ENCODE data around the gene MIOX. TPM values are rescaled to one million over a fixed set of nuclear protein-coding genes. Genes with fewer than 3 reads are reported as not detected.
A peak's percentile ranks its signal among the peaks of the same experiment; 100 is the strongest.

The MIOX gene
- total RNA-seq, 1 donor from 2014 or later = not detected

DNA sequence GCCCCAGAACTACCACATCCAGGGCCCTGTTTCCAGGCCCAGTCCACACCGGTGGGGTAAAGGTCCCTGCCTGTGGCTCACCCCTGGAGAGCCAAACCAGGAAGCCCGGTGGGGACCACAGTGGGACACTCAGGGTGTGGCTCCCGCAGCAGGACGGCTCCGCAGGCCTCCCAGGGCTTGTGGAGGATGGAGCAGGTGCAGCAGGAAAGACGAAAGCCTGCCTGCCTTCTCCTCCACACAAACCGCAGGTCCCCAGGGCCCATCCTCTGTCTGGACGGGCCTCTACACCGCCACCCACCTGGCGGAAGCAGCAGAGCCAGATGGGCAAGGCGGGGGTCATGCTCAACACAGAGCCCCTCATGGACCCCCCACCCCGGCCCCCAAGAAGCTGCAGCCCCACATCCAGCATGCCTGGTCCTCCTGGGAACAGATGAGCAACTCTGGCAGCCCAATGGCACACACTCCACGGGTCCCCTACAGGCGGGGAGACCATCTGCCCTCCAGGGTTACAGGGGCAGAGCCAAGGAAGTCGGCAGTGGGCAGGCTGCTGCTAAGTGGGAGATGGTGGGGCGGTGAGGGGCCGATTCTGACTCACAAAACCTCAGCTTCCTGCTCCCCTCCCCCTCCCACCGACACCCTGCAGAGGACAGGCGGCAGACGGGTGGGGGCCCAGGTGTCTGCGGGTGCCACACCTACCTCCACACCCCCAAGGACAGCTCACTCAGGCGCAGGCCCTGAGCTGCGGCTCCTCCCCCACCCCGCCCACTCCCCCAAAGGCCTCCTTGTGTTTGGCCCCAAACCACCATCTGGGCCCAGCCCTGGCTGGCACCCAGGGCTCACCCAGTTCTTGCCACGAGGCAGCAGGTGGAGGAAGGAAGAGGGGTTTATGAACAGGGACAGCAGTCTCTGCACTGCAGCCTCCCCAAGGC is 17.0 kb upstream of the MIOX start:
- ATAC-seq (peak; percentile 21), DNase-seq (peak; percentile 64)
- intact Hi-C loops (cut with micrococcal nuclease) = no loop called here

DNA sequence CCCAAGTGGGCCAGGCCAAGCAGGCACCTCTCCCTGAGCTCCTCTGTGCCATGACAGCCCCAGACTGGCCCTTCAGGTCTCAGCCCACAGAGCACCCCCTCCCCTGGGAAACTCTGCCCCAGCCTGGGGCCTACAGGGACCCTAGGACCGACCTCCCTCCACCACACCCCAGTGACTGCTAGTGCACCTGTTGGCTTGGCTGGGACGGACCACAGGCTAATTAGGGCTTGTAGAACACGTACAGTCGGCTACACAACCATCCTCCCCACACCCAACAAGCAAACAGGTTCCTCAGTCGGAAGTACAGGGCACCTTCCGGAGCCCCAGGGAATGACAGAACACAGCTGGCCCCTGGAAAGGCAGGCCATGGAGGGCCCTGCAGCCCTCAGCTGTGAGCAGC is 16.2 kb upstream of the MIOX start:
- intact Hi-C loops (cut with micrococcal nuclease) = no loop called here
- DNase-seq (no peak), ATAC-seq (no peak)

DNA sequence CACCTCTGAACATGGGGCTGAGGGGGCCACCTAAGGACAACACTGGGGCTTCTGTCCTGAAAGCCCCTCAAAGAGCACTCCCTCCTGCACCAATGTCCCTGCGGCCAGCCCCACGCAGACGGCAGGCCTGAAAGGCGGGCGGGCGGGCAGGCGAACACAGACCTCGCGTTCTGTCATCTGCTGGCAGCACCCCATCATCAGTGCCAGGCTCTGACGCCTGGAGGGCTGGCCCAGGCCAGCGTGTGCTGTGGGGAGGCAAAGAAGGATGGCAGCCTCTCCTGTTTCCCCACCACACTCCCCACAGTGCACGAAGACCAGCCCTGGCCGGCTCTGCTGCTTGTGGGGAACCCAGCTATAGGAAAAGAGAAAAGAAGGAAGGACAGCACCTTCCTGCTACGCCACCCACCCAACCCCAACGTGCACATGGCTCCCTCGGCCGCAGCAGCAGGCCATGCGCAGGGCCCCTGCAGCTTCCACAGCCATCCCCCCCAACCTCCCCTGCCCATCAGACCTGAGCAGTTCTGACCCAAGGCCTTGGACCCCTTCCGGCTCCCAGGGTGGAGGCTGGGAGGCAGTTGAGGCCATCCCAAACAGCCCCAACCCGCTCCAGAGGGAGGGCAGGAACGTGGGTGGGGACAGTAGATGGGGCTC is 15.3 kb upstream of the MIOX start:
- DNase-seq (no peak), ATAC-seq (no peak)
- intact Hi-C loops (cut with micrococcal nuclease) = no loop called here

GRCh38 chr22:50471962-50472361 is 14.7 kb upstream of the MIOX start:
- ATAC-seq (no peak), DNase-seq (no peak)
- intact Hi-C loops (cut with micrococcal nuclease) = no loop called here

- ATAC-seq = no peak
- intact Hi-C loops (cut with micrococcal nuclease) = no loop called here
- no peak for DNase-seq
Observed at GRCh38 chr22:50473088-50473487, 13.6 kb upstream of the MIOX start.

- intact Hi-C loops (cut with micrococcal nuclease) = no loop called here
- peak; percentile 16 for ATAC-seq
Observed at GRCh38 chr22:50473855-50474671, 12.6 kb upstream of the MIOX start.

DNA sequence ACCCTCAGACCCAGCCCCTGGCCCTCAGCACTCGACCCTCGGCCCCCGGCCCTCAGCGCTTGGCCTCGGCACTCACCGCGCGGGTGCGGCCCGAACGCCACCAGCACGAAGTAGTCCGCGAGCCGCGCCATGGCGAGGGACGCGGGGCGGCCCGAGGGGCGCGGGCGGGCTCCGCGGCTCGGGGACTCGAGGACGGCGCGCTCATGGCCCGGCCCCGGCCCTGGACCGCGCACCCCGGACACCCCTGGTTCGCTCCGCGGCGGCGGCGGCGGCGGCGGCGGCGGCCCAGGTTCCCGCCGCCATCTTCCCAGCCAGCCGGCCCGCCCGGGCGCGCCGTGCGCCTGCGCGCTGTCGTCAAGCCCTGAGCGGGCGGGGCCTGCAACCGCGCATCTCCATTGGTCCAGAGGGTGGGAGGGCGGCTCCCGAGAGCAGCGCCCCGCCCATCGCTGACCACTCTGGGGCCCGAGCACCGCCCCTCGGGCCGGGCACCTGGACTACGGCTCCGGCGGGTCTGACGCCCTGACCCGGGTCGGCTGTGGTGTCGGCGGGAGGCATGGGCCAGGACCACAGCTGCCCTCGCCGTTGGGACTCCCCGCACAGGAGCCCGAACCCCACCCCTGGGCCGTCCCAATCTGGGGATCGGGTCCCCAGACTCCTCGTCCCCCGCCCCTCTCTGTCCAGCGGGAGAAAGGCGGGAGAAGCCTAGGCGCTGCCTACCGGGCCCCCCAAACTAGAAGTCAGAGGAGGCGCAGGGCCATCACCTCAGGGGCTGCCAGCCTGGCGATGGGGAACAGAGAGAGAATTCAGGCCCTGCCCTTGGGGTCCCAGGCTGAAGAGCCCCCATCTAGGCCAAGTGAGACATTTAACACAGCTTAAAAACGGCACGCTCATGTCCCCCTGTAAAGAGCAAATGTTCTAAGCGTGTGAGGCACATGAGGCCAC is 11.7 kb upstream of the MIOX start, which contains the start of gene SBF1:
Gene SBF1 (minus strand): TSS at position 326 of the 942 bp plus-strand sequence. CDS start 195 bp downstream, at position 131.
- peak; percentile 97 for DNase-seq
- peak; percentile 99 for ATAC-seq
- intact Hi-C loops (cut with micrococcal nuclease) = no loop called here

More at GRCh38 chr22:50473855-50474671, 12.6 kb upstream of the MIOX start:
- peak; percentile 62 for DNase-seq

GRCh38 chr22:50475652-50476002 is 11.0 kb upstream of the MIOX start:
- intact Hi-C loops (cut with micrococcal nuclease) = no loop called here
- ATAC-seq = no peak
- no peak for DNase-seq

DNA sequence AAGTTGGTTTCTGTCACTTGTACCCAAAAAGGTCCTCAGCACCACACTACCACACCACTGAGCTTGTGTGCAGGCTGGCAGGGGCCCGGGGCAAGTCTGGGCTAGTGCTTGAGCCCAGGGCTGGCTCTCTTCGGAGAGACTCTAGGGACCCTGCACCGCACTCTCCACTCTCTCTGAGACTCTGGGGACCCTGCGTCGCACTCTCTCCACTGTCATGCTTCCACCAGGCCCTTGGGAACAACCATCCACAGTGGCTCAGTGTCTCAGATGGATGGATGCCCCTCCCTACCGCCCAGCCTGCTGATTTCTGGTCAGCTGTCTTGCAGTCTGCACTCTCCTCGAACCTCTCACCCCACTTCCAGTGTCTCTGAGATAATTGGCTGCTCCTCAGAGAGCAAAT is 9.8 kb upstream of the MIOX start:
- ATAC-seq (no peak), DNase-seq (no peak)
- intact Hi-C loops (cut with micrococcal nuclease) = no loop called here

DNA sequence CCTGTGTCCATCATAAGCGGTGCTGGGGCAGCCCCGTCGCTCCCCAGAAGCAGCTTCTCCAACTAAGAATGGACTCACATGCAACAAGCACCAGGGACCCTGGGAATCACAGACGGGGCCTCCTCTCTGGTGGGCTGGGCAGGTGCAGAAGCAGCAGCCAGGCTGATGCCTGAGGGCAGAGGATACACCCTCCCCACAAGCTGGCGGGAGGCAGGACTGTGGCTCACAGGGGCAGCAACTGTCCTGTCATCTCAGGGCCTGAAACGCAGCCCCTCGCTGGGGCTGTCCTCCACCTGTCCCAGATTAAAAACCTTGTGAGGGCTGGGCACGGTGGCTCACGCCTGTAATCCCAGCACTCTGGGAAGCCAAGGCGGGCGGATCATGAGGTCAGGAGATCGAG is 8.7 kb upstream of the MIOX start:
- DNase-seq (no peak), ATAC-seq (no peak)
- intact Hi-C loops (cut with micrococcal nuclease) = no loop called here

DNA sequence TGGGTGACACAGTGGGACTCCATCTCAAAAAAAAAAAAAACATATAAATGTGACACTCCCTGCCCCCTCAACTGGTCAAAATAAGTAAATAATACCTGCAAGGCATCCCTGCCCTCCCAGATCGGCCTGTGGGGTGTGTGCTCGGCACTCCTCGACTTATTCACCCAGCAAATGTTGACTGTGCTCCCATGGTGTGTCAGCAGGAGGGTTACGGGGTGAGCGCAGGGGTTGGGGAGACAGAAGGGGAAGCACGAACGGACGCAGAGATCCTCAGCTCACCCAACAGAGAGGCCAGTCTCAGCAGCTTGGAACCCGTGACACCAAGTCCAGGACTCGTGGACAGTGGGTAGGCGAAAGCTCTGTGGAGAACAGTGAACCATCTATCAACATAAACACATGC is 6.9 kb upstream of the MIOX start:
- ATAC-seq (no peak), DNase-seq (no peak)
- intact Hi-C loops (cut with micrococcal nuclease) = no loop called here

DNA sequence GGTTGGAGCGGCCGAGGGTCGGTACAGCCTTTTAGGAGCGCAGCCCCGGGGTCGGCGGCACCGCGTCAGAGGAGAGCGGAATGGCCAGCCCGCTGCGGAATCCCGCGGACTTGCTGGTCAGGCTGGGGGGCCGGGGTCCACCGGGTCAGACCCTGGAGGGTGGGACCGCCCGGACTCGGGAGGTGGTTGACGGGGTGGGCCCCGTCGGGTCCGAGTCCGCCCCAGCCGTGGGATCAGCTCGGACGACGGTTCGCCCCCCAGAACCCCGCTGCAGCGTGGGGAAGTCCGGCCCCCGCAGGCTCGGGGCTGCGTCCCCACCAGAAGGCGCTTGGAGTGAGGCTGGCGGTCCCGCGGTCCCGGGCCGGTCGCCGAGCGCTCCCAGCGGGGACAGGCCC is 5.6 kb upstream of the MIOX start:
- DNase-seq (no peak), ATAC-seq (no peak)
- intact Hi-C loops (cut with micrococcal nuclease) = no loop called here

DNA sequence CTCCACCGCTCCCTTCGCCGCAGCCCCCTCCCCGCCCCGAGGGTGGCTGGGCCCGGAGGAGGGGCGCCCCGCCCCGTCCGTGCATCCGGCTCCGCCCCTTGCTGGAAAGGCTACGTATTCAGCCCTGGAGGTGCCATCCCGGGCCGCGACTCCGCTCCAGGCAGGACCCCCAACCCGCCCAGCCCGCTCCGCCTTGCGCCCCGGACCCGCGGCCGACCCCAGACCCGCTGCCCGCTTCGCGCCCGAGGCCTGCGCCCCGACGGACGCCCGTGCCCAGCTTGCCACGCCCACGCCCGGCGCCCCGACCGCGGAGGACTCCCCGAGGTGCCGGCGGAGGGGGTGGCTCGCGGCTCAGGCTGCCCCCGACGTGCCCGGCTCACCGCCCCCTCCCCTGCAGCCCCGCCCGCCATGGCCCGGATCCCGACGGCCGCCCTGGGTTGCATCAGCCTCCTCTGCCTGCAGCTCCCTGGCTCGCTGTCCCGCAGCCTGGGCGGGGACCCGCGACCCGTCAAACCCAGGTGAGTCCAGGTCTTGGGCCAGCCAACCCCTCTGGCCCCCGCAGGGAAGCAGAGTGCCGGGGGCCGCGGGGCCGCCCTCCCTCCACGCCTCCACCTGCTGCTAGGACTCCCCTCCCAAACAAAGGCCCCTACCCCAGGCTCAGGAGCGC is 5.1 kb upstream of the MIOX start, which contains the start of gene ADM2:
Gene ADM2 (plus strand): TSS at position 104 of the 667 bp plus-strand sequence. CDS start 305 bp downstream, at position 409.
- intact Hi-C loops (cut with micrococcal nuclease) = no loop called here
- peak; percentile 38 for ATAC-seq

DNA sequence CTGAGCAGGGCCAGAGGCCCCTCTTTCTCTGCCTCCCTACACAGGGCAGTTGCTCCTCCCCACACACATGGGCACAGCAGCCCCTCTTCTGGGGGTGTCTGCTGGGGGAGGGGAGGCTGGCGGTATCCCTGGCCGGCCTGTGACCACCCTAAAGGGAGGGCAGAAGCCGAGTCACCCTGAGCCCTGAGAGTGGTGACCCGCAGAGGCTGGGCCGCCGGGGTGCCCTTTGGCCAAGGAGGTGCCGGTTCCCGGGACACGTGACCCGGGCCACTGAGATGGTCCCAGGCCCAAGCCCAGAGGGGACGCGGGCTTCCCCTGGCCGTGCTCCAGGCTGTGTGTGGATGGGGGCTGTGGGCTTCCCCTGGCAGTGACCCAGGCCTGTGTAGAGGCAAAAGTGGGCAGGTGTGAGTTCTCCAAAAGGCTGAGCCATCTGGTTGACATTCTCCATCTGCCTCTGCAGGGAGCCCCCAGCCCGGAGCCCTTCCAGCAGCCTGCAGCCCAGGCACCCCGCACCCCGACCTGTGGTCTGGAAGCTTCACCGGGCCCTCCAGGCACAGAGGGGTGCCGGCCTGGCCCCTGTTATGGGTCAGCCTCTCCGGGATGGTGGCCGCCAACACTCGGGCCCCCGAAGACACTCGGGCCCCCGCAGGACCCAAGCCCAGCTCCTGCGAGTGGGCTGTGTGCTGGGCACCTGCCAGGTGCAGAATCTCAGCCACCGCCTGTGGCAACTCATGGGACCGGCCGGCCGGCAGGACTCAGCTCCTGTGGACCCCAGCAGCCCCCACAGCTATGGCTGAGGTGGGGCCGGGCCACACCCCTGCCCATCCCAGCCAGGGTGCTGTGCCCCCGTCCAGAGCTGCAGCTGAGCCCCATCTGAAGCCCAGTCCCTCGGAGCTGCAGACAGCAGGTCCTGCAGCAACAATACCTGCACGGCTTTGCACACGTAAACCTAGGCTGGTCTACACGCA is 4.3 kb upstream of the MIOX start:
- ATAC-seq (no peak), DNase-seq (no peak)
- intact Hi-C loops (cut with micrococcal nuclease) = no loop called here

More for the DNA sequence above, 5.1 kb upstream of the MIOX start, which contains the start of gene ADM2:
- DNase-seq = peak; percentile 57

GRCh38 chr22:50483106-50483505 is 3.6 kb upstream of the MIOX start:
- intact Hi-C loops (cut with micrococcal nuclease) = no loop called here
- DNase-seq (no peak), ATAC-seq (no peak)

GRCh38 chr22:50483556-50483955 is 3.1 kb upstream of the MIOX start:
- ATAC-seq = no peak

More at GRCh38 chr22:50483556-50483955, 3.1 kb upstream of the MIOX start:
- no peak for DNase-seq
- intact Hi-C loops (cut with micrococcal nuclease) = no loop called here
